Erythroblast (primary cell): Measurements from ENCODE around the gene PRXL2C.

Experiments
- GATA1 ChIP-seq: IDR thresholded peaks from 2 replicates; pipeline ENCODE4 v1.6.1; 2011; ENCODE audit warnings: low read depth, mild to moderate bottlenecking, control low read depth, low read length, moderate library complexity
- POLR2A ChIP-seq: IDR thresholded peaks from 2 replicates; pipeline ENCODE4 v1.6.1; 2011; ENCODE audit warnings: mild to moderate bottlenecking, low read length

- TF ChIP-seq POLR2A (no peak), GATA1 (no peak)
These were observed 6.6 kb upstream of the PRXL2C start for GRCh38 chr9:96661711-96662110.
